Ectodermal cell (in vitro differentiated cells): ENCODE results near the gene CXCR3.

Experiments
- H3K27ac ChIP-seq: 2 replicates; pipeline ENCODE4 v1.7.0; 2013; ENCODE audit warnings: mild to moderate bottlenecking, low read depth, low read length; ENCODE audit not compliant: insufficient read depth, poor library complexity, severe bottlenecking
- H3K27me3 ChIP-seq: 2 replicates; pipeline ENCODE4 v1.7.0; 2013; ENCODE audit warnings: mild to moderate bottlenecking, low read length; ENCODE audit not compliant: insufficient read depth, control insufficient read depth, poor library complexity, severe bottlenecking
- H3K36me3 ChIP-seq: one replicate; pipeline ENCODE4 v1.7.0; 2013; ENCODE audit warnings: low read length; ENCODE audit not compliant: control insufficient read depth, insufficient read depth
- H3K4me1 ChIP-seq: one replicate; pipeline ENCODE4 v1.7.0; 2013; ENCODE audit warnings: low read length; ENCODE audit not compliant: control insufficient read depth, insufficient read depth
- H3K4me3 ChIP-seq: 2 replicates; pipeline ENCODE4 v1.7.0; 2013; ENCODE audit warnings: low read depth, low read length, control low read depth; ENCODE audit not compliant: insufficient read depth
- H3K9me3 ChIP-seq: 2 replicates; pipeline ENCODE4 v1.7.0; 2013; ENCODE audit warnings: mild to moderate bottlenecking, low read length, moderate library complexity; ENCODE audit not compliant: control insufficient read depth
- WGBS, 2 experiments: methylation state at CpG; one replicate each; pipeline ENCODE4 v1.1.7; 2013; ENCODE audit warnings: missing lambda C conversion rate in 2 of 2; 5-methylcytosine and 5-hydroxymethylcytosine counted together

The CXCR3 gene

DNA sequence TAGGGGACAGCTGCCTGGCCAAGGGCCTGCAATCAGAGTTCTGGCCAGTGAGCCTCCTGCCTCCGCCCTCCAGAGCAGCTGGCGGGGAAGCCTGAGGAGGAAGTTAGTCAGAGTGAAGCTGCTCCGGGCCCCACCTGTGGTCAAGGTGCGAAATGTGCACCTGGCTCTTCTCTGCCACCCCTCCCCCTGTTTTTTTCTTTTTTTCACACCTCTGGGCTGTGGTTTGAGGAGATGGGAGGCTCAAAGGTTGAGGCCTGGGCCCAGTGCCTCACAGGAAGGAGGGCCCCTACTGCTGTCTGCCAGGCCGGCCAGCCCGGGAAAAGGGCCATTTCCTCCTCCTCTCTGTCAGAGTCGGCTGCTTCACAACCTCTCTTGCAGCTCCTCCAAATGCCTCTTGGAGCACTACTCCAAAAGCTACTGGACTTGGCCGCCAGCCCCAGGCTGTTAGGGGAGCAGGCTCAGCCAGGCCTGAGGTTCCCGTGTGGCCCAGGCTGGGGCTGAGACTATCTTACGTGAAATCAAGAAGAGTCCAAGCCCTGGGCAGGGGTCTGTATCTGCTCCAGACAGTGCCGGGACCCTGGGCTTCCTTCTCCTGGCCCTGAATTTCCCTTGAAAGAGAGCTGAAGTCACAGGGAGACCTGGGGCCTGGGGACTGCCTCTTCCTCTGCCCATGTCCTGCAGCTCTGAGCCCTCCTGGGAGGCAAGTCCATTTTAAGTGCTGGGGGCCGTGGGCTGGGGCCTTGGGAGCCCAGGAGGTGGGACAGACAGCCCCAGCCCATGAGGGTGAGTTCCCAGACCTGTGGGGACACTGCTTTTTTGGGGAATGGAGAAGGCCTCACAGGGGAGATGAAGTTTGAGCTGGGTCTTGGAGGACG lies 4.5 kb upstream of the CXCR3 start:
- WGBS, 2 experiments, result 65 to 71% methylated on average over 11 to 13 of the region's 13 CpGs
- Histone ChIP-seq H3K4me1 (no peaks in the 10 kb centered on the region), H3K27ac (no peak overlapping the region), H3K9me3 (no peaks in the 10 kb centered on the region), H3K4me3 (no peak overlapping the region), H3K27me3 (no peaks in the 10 kb centered on the region), H3K36me3 (no peaks in the 10 kb centered on the region)

DNA sequence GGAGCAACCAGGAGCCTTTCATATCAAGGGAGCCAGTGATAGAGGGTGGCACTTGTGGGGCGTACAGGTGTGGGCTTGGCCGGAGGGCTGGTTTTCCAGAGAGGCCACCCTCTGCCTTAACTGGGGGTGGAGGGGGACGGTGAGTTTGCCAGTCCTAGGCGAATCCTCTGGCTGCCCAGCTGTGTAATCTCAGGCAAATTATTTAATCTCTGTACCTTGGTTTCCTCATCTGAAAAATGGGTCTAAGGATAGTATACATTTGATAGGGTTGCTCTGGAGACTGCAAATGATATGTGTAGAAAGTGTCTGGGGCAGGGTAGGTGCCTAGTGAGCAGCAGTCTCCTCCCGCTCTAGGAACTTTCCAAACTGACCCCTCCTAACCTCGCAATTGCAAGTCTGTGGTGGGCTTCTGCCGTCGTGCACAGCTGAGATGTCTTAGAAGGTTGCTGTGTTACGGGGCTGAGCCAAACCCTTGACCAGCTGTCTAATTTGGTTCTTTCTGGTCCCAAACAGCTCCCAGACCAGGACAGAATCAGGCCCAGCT lies 3.8 kb upstream of the CXCR3 start:
- no peaks in the 10 kb centered on the region for H3K36me3 ChIP-seq
- H3K9me3 ChIP-seq, result no peaks in the 10 kb centered on the region
- no peaks in the 10 kb centered on the region for H3K27me3 ChIP-seq
- 94 to 95% methylated on average over 9 of the region's 9 CpGs for WGBS, 2 experiments
- H3K4me1 ChIP-seq, result no peaks in the 10 kb centered on the region
- H3K27ac ChIP-seq, result no peak overlapping the region
- no peak overlapping the region for H3K4me3 ChIP-seq

DNA sequence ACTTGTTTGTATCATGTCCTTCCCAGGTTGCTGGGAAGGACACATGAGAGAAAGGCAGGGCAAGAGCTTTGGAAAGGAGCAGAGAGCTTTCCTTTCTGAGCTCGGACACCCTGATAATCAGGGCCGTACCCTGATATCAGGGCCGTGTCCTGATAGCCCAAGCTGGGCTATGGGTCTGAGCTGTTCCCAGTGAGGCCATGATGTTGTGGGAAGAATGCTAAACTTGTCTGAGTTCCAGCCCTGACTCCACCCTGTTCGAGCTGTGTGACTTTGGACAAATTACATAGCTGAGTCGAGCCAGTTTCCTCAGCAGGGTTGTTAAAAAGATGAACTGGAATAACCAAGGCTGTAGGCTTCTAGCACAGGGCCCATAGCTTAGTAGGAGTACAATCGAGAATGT lies 3.3 kb upstream of the CXCR3 start:
- WGBS, 2 experiments, result 92 to 94% methylated on average over 6 of the region's 6 CpGs
- Histone ChIP-seq H3K27me3 (no peaks in the 10 kb centered on the region), H3K9me3 (no peaks in the 10 kb centered on the region), H3K27ac (no peak overlapping the region), H3K36me3 (no peaks in the 10 kb centered on the region), H3K4me1 (no peaks in the 10 kb centered on the region), H3K4me3 (no peak overlapping the region)

- no peaks in the 10 kb centered on the region for H3K4me1 ChIP-seq
- WGBS, 2 experiments, result no CpG with 5 or more reads among the region's 1 CpG
- H3K36me3 ChIP-seq, result no peaks in the 10 kb centered on the region
- H3K4me3 ChIP-seq, result no peak overlapping the region
- no peaks in the 10 kb centered on the region for H3K27me3 ChIP-seq
- no peaks in the 10 kb centered on the region for H3K9me3 ChIP-seq
- no peak overlapping the region for H3K27ac ChIP-seq
Measured at GRCh38 chrX:71619986-71620385, 1.7 kb upstream of the CXCR3 start.

DNA sequence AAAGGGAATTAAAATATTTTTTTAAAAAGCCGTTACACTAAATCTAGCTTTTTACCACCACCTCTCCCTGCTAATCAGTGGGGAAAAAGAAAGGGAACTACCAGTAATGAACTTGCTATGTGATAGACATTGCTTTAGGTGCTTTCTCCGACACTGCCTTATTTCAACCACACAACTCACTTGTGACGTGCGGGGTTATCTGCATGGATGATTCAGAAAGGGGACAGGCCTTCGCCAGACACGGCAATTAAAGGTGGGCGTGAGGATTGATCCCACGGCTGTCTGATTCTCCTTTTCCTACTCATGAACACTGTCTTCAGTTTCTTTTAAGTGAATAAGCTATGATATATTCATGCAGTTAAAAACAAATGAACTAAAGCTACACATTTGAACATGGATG lies 882 bp upstream of the CXCR3 start:
- H3K4me3 ChIP-seq, result no peak overlapping the region
- no peaks in the 10 kb centered on the region for H3K27me3 ChIP-seq
- WGBS, 2 experiments, result 95 to 100% methylated on average over 2 to 8 of the region's 8 CpGs
- no peak overlapping the region for H3K27ac ChIP-seq
- no peaks in the 10 kb centered on the region for H3K36me3 ChIP-seq
- H3K9me3 ChIP-seq, result no peaks in the 10 kb centered on the region
- no peaks in the 10 kb centered on the region for H3K4me1 ChIP-seq

GRCh38 chrX:71618787-71619186 lies 476 bp upstream of the CXCR3 start:
- H3K27ac ChIP-seq, result no peak overlapping the region
- WGBS, 2 experiments, result 88 to 92% methylated on average over 3 of the region's 3 CpGs
- no peaks in the 10 kb centered on the region for H3K27me3 ChIP-seq
- no peaks in the 10 kb centered on the region for H3K36me3 ChIP-seq
- no peak overlapping the region for H3K4me3 ChIP-seq
- no peaks in the 10 kb centered on the region for H3K4me1 ChIP-seq
- no peaks in the 10 kb centered on the region for H3K9me3 ChIP-seq

DNA sequence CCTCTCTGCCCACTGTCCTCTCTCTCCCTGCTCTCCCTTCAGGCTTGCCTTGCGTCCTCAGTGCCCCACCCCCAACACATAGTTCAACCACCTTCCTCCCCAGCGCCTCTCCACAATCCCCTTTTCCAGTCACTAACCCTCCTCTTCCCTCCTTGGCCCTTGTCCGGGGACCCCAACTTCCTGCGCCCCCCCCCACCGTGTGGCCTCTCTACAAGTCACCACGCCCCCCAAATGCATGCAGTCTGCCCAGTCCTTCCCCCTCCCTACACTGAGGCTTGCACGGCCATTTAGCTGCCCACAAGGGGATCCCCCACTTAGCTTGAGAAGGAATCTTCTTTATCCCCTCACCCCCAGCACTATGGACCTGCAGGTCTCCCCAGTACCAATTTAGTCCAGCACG lies 569 bp downstream of the CXCR3 start:
- H3K36me3 ChIP-seq, result no peaks in the 10 kb centered on the region
- no peak overlapping the region for H3K4me3 ChIP-seq
- no peaks in the 10 kb centered on the region for H3K4me1 ChIP-seq
- H3K9me3 ChIP-seq, result no peaks in the 10 kb centered on the region
- H3K27ac ChIP-seq, result no peak overlapping the region
- WGBS, 2 experiments, result 81 to 90% methylated on average over 6 to 8 of the region's 8 CpGs
- H3K27me3 ChIP-seq, result no peaks in the 10 kb centered on the region

DNA sequence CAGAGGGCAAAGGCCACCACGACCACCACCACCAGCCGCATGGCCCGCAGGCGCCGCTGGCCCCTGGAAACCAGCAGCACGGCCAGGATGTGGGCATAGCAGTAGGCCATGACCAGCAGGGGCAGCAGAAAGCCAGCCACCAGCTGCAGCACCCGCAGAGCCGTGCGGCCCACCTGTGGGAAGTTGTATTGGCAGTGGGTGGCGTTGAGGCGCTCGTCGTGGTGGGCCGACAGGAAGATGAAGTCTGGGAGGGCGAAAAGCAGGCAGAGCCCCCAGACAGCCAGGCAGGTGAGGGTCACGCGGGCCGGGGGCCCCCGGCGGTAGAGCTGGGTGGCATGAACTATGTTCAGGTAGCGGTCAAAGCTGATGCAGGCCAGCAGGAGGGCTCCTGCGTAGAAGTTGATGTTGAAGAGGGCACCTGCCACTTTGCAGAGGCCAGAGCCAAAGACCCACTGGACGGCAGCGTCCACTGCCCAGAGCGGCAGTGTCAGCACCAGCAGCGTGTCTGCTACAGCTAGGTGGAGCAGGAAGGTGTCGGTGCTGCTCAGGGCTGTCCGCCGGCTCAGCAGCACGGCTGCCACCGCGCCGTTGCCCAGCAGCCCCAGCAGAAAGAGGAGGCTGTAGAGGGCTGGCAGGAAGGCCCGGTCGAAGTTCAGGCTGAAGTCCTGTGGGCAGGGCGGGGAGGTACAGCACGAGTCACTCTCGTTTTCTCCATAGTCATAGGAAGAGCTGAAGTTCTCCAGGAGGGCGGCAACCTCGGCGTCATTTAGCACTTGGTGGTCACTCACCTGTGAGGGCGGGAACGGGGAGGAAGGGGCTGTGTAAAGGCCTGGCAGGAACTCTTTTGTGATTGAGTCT lies 1.4 kb downstream of the CXCR3 start:
- H3K9me3 ChIP-seq, result no peaks in the 10 kb centered on the region
- no peaks in the 10 kb centered on the region for H3K4me1 ChIP-seq
- H3K27me3 ChIP-seq, result no peaks in the 10 kb centered on the region
- no peak overlapping the region for H3K27ac ChIP-seq
- no peaks in the 10 kb centered on the region for H3K36me3 ChIP-seq
- H3K4me3 ChIP-seq, result no peak overlapping the region
- WGBS, 2 experiments, result 93 to 94% methylated on average over 43 of the region's 43 CpGs

DNA sequence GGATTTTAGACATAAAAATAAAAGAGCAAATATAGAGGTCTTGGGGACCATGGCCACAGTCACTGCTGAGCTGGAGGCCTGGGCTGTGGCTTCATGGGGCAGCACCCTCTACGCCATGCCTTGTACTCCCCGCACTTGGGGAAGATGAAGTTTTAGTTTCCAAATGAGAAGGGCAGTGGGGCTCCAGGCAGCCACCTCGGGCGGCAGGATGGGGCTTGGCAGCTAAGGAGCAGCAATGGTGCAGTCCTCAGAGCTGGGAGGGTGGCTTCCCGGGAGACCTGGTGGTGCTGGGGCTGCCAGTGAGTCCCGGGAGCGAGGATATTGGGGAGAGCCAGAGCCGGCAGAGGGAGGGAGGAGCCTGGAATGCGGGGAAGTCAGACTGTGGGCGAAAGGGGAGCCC lies 2.4 kb downstream of the CXCR3 start:
- H3K36me3 ChIP-seq, result no peaks in the 10 kb centered on the region
- no peaks in the 10 kb centered on the region for H3K9me3 ChIP-seq
- H3K4me3 ChIP-seq, result no peak overlapping the region
- no peaks in the 10 kb centered on the region for H3K27me3 ChIP-seq
- WGBS, 2 experiments, result 92 to 93% methylated on average over 10 of the region's 10 CpGs
- no peaks in the 10 kb centered on the region for H3K4me1 ChIP-seq
- H3K27ac ChIP-seq, result no peak overlapping the region

GRCh38 chrX:71615056-71615455 lies 3.3 kb downstream of the CXCR3 start:
- H3K36me3 ChIP-seq, result no peaks in the 10 kb centered on the region
- H3K4me3 ChIP-seq, result no peak overlapping the region
- 89 to 92% methylated on average over 4 of the region's 4 CpGs for WGBS, 2 experiments
- H3K27ac ChIP-seq, result no peak overlapping the region
- H3K27me3 ChIP-seq, result no peaks in the 10 kb centered on the region
- no peaks in the 10 kb centered on the region for H3K4me1 ChIP-seq
- no peaks in the 10 kb centered on the region for H3K9me3 ChIP-seq
